HepG2 (cell line): Measurements from ENCODE around the gene ARHGEF39. TPM values are rescaled to one million over a fixed set of nuclear protein-coding genes. Genes with fewer than 3 reads are reported as not detected.
"Not testable (repeated sequence)": the region's sequence is repeated elsewhere in the genome, so short reads cannot be mapped to it uniquely, and the experiment has no call there.

Source experiments
- ATAC-seq: fragments of 200-7000 bp; cut with Tn5 transposase; 3 replicates; pipeline ENCODE4 v1.9.1; 2020; ENCODE audit warnings: mild to moderate bottlenecking, moderate library complexity
- BruUV-seq: library from RNA; stranded (reverse); fragments of 400-500 nt; replicated peaks from 2 replicates; lab custom pipeline; 2021; lab: Mats Ljungman, UMichigan
- CTCF ChIA-PET: fragments of 300-600 bp; formaldehyde crosslinking; extraction: SDS; loops from one replicate; lab custom pipeline; 2021; ENCODE audit warnings: low total read pairs, inconsistent platforms, low intra/inter-chr PET ratio; lab: Yijun Ruan, JAX
- POLR2A ChIA-PET: fragments of 350-600 bp; sonication (Branson Sonifier 250); formaldehyde crosslinking; loops from one replicate; lab custom pipeline; 2020; ENCODE audit warnings: antibody characterized with exemption, inconsistent platforms; lab: Yijun Ruan, JAX
- DNase-seq: peaks from one replicate; pipeline ENCODE4 v3.0.0-alpha.2; 2015; ENCODE audit warnings: low spot score
- FAIRE-seq: peaks from 3 replicates; lab custom pipeline; 2011; peaks lifted over from hg19 to GRCh38; lab: Jason Lieb, UNC
- H2AFZ ChIP-seq: one replicate; pipeline ENCODE4 v1.6.1; 2011; ENCODE audit warnings: low read length, inconsistent platforms
- H3K27ac ChIP-seq: fragments of 300-600 bp; 3 replicates; pipeline ENCODE4 v1.8.0; 2011; ENCODE audit warnings: mixed run types, mild to moderate bottlenecking, mixed read lengths, low read length, inconsistent platforms; ENCODE audit not compliant: insufficient read depth; ENCODE audit errors: extremely low read length
- H3K27me3 ChIP-seq, 2 experiments: fragments of 200-600 bp in 1 of 2; 2 replicates in 1 of 2; 3 replicates in 1 of 2; pipeline versions ENCODE4 v1.6.0 to v1.8.0; 2011; ENCODE audit warnings: low read length in 2 of 2, mild to moderate bottlenecking in 2 of 2, moderate library complexity in 2 of 2, inconsistent platforms in 1 of 2; ENCODE audit not compliant: insufficient read depth in 2 of 2, control insufficient read depth in 1 of 2
- H3K36me3 ChIP-seq, 2 experiments: fragments of 200-600 bp in 1 of 2; replicated peaks in 1 of 2; 2 replicates in 1 of 2; 3 replicates in 1 of 2; pipeline versions ENCODE4 v1.5.1 to v1.8.0; 2011; ENCODE audit warnings: low read length in 2 of 2, inconsistent platforms in 1 of 2; ENCODE audit not compliant: insufficient read depth in 2 of 2, control insufficient read depth in 1 of 2
- H3K4me1 ChIP-seq: 2 replicates; pipeline ENCODE4 v1.5.1; 2012; ENCODE audit warnings: low read length, inconsistent platforms; ENCODE audit not compliant: insufficient read depth
- H3K4me2 ChIP-seq: 2 replicates; pipeline ENCODE4 v1.6.0; 2011; ENCODE audit warnings: low read depth, low read length, inconsistent platforms
- H3K4me3 ChIP-seq, 3 experiments: fragments of 200-600 bp in 1 of 3; sonication (generic), shearing (Covaris generic) in 1 of 3; replicated peaks in 1 of 3; 2 replicates each; pipeline ENCODE4 v1.5.1; 2011 to 2016; ENCODE audit warnings: low read length in 3 of 3, inconsistent platforms in 2 of 3, low read depth in 2 of 3, mild to moderate bottlenecking in 2 of 3, control low read depth in 1 of 3, mixed read lengths in 1 of 3; ENCODE audit not compliant: insufficient read depth in 1 of 3
- H3K79me2 ChIP-seq: one replicate; pipeline ENCODE4 v1.6.1; 2011; ENCODE audit warnings: low read length, inconsistent platforms; ENCODE audit not compliant: insufficient read depth
- H3K9ac ChIP-seq: 2 replicates; pipeline ENCODE4 v1.6.0; 2011; ENCODE audit warnings: mild to moderate bottlenecking, low read depth, low read length, inconsistent platforms; ENCODE audit not compliant: insufficient read depth
- H3K9me3 ChIP-seq: 2 replicates; pipeline ENCODE4 v1.5.1; 2012; ENCODE audit warnings: mild to moderate bottlenecking, low read length
- H4K20me1 ChIP-seq: 2 replicates; pipeline ENCODE4 v1.6.0; 2011; ENCODE audit warnings: inconsistent platforms, mild to moderate bottlenecking, low read length, moderate library complexity; ENCODE audit not compliant: insufficient read depth
- MTA1 ChIP-seq: sonication (generic); formaldehyde crosslinking; IDR thresholded peaks from 2 replicates; pipeline ENCODE4 v1.4.0; 2020; ENCODE audit warnings: missing genetic modification reagents, mild to moderate bottlenecking, borderline replicate concordance
- TCF7L2 ChIP-seq: IDR thresholded peaks from 2 replicates; pipeline ENCODE4 v1.6.1; 2011; ENCODE audit warnings: mild to moderate bottlenecking, low read depth, low read length, moderate library complexity
- ZBTB20 ChIP-seq: sonication (generic); formaldehyde crosslinking; IDR thresholded peaks from 2 replicates; pipeline ENCODE4 v1.8.1; 2023; ENCODE audit warnings: missing genetic modification reagents, low read depth, mild to moderate bottlenecking, borderline replicate concordance
- ZNF616 ChIP-seq: sonication (generic); formaldehyde crosslinking; IDR thresholded peaks from 2 replicates; pipeline ENCODE4 v1.5.0; 2020; ENCODE audit warnings: low read depth, mild to moderate bottlenecking, missing genetic modification reagents
- WGBS: methylation state at CpG from one replicate; pipeline ENCODE4 v1.1.6; 2017; ENCODE audit warnings: low lambda C conversion rate; 5-methylcytosine and 5-hydroxymethylcytosine counted together
- in situ Hi-C: cut with HindIII; loops from 2 replicates; pipeline ENCODE4 v1.10.0; 2017; ENCODE audit warnings: low pct_unique_long_range_greater_than_20kb; ENCODE audit not compliant: extremely low pct_ligation_motif_present
- intact Hi-C: fragments of 100-400 bp; cut with micrococcal nuclease; formaldehyde crosslinking; loops from one replicate; pipeline ENCODE4 v1.10.0; 2022; ENCODE audit not compliant: unreplicated experiment
- polyA plus RNA-seq, 8 experiments: library from polyadenylated mRNA; depleted of rRNA in 3 of 8; stranded (reverse) in 7 of 8; unstranded in 1 of 8; fragments of >200 nt; fragmentation: Illumina TruSeq in 4 of 8; extraction: Trizol in 4 of 8; gene quantifications; 2 replicates each; pipeline versions ENCODE4 v1.2.1 to v1.2.3, GENCODE V29; 2011 to 2016; ENCODE audit warnings: low read depth in 4 of 8, missing spikeins in 1 of 8, mixed read lengths in 1 of 8; ENCODE audit not compliant: insufficient read depth in 1 of 8
- total RNA-seq, 5 experiments: library from RNA; depleted of rRNA; stranded (reverse); fragments of >200 nt; fragmentation: Illumina TruSeq; extraction: Trizol; gene quantifications; 2 replicates each; pipeline ENCODE4 v1.2.3, GENCODE V29; 2016; ENCODE audit warnings: low read depth in 1 of 5
- TF ChIP-seq, protein P1 (sequence below): sonication (generic); formaldehyde crosslinking; IDR thresholded peaks from 2 replicates; pipeline ENCODE4 v1.4.0; 2020; ENCODE audit warnings: missing genetic modification reagents

The ARHGEF39 gene
- total and polyA plus RNA-seq, 2 of the 13 experiments (the other 11 are each of a cell fraction or from before 2014, with no cell fraction given): 11.2 to 12.3 TPM

GRCh38 chr9:35639631-35640030, 25.4 kb downstream of the ARHGEF39 start (continued):
- TF ChIP-seq ZNF616 (CRISPR knock-in tag): no peak
- no peak for TF ChIP-seq TCF7L2
- TF ChIP-seq MTA1 (CRISPR knock-in tag): no peak
- TF ChIP-seq, protein P1, sequence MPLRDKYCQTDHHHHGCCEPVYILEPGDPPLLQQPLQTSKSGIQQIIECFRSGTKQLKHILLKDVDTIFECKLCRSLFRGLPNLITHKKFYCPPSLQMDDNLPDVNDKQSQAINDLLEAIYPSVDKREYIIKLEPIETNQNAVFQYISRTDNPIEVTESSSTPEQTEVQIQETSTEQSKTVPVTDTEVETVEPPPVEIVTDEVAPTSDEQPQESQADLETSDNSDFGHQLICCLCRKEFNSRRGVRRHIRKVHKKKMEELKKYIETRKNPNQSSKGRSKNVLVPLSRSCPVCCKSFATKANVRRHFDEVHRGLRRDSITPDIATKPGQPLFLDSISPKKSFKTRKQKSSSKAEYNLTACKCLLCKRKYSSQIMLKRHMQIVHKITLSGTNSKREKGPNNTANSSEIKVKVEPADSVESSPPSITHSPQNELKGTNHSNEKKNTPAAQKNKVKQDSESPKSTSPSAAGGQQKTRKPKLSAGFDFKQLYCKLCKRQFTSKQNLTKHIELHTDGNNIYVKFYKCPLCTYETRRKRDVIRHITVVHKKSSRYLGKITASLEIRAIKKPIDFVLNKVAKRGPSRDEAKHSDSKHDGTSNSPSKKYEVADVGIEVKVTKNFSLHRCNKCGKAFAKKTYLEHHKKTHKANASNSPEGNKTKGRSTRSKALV (CRISPR knock-in tag): no peak
- TF ChIP-seq ZBTB20 (CRISPR knock-in tag): no peak

- H3K9me3 ChIP-seq, H3K4me2 ChIP-seq, H3K79me2 ChIP-seq, DNase-seq, H3K4me3 ChIP-seq, H3K27me3 ChIP-seq, H4K20me1 ChIP-seq, H3K27ac ChIP-seq, H2AFZ ChIP-seq, H3K36me3 ChIP-seq, ATAC-seq, H3K9ac ChIP-seq, FAIRE-seq, intact Hi-C loops, H3K4me1 ChIP-seq, CTCF ChIA-PET, BruUV-seq, in situ Hi-C loops: not testable (repeated sequence)
- 88% methylated on average over 1 of the region's 1 CpG for WGBS
- POLR2A ChIA-PET: interaction anchor here (1.4 kb wide), 1 partner anchor 8 kb away, joined by 3 read pairs; no protein-coding TSS in a partner anchor
Observed at GRCh38 chr9:35639225-35639624, 25.8 kb downstream of the ARHGEF39 start.

DNA sequence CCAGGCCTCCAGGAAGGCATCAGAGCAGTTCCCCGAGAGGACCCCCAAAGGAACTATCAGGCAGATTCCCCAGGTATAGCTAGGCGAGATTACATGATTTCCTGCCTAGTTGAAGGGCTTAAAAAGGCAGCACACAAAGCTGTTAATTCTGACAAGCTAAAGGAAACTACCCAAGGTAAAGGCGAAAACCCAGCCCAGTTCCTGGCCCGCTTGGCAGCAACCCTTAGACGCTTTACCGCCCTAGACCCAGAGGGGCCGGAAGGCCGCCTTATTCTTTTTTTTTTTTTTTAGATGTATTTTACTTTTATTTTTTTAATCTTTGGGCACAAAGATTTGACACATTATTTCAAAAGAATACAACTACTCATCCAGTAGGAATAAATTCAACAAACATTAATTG, 26.2 kb downstream of the ARHGEF39 start:
- H4K20me1 ChIP-seq, H3K27me3 ChIP-seq, H3K4me3 ChIP-seq, H2AFZ ChIP-seq, H3K27ac ChIP-seq, intact Hi-C loops, H3K9me3 ChIP-seq, H3K36me3 ChIP-seq, H3K4me2 ChIP-seq, CTCF ChIA-PET, H3K79me2 ChIP-seq, DNase-seq, ATAC-seq, H3K9ac ChIP-seq, BruUV-seq, H3K4me1 ChIP-seq, FAIRE-seq, in situ Hi-C loops: not testable (repeated sequence)
- POLR2A ChIA-PET: interaction anchor here (1.4 kb wide), 1 partner anchor 9 kb away, joined by 3 read pairs; no protein-coding TSS in a partner anchor
- WGBS: 70% methylated on average over 7 of the region's 8 CpGs

DNA sequence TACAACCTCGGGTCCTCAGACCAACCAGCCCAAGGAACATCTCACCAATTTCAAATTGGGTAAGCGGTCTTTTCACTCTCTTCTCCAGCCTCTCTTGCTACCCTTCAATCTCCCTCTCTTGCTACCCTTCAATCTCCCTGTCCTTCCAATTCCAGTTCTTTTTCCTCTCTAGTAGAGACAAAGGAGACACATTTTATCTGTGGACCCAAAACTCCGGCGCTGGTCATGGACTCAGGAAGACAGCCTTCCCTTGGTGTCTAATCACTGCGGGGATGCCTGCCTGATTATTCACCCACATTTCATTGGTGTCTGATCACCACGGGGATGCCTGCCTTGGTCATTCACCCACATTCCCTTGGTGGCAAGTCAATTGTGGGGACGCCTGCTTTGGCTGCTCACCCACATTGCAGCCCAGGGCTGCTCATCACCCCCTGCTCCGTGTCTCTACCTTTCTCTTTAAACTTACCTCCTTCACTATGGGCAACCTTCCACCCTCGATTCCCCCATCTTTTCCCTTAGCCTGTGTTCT, 27.5 kb downstream of the ARHGEF39 start:
- DNase-seq, H2AFZ ChIP-seq, CTCF ChIA-PET, H3K9ac ChIP-seq, H3K27ac ChIP-seq, H3K4me3 ChIP-seq, H3K9me3 ChIP-seq, H3K36me3 ChIP-seq, H3K4me2 ChIP-seq, FAIRE-seq, H3K4me1 ChIP-seq, BruUV-seq, in situ Hi-C loops, H3K79me2 ChIP-seq, ATAC-seq, H3K27me3 ChIP-seq, intact Hi-C loops, H4K20me1 ChIP-seq, POLR2A ChIA-PET: not testable (repeated sequence)
- 62% methylated on average over 9 of the region's 9 CpGs for WGBS
